Brain pericyte (primary cell): ENCODE results near the gene FAM199X.
"Not testable (repeated sequence)": the region's sequence is repeated elsewhere in the genome, so short reads cannot be mapped to it uniquely, and the experiment has no call there.

Experiments used
- DNase-seq: peaks from one replicate; pipeline ENCODE4 v3.0.0-alpha.2; 2012; ENCODE audit warnings: low read depth, low spot score

The FAM199X gene

DNA sequence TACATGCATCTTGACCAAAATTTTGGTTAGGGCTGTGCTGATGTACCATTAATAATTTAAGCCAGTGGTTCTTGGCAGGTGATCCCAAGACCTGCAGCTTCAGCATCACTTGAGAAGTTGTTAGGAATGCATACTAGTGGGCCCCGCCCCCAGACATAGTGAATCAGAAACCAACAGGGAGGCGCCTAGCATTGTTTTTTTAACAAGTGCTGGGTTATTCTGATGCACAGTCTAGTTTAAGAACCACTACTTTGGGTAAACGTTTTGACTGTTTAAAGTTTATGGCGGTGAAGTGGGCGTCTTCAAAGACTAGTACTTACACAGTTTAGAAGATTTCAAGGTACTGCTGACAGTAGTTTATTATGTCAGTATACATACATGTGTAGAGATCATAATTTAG lies 23.6 kb downstream of the FAM199X start:
- DNase-seq = no peak

GRCh38 chrX:104193485-104193884 lies 27.2 kb downstream of the FAM199X start:
- DNase-seq = no peak

GRCh38 chrX:104195013-104195412 lies 28.8 kb downstream of the FAM199X start:
- no peak for DNase-seq

DNA sequence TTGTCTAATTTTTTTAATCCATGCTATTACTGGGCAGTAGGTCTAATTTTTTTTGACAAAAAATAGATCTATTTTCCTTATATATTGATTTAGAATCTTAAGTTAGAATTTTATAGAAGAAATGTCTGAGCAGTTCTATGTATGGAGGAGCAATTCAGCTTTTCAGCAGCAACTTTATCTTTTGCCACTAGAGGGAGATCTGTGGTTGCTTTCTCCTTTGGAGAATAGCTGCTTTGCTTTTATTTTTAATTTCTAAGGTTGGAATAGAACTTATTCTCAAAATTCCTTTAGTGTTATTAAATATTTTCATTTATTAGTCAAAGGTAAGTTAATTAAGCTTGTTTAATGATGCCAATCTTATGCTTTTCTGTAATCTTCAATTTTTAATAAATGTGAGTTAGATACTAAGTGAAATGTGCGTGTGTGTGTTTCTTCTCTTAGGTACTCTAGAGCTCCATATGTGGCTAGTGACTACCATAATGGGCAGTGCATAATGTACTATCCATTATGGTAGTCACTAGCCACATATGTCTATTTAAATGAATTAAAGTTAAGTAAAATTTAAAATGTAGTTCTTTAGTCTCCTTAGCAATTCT lies 29.3 kb downstream of the FAM199X start:
- DNase-seq = no peak

- no peak for DNase-seq
Observed at GRCh38 chrX:104205548-104205947, 39.3 kb downstream of the FAM199X start.

DNA sequence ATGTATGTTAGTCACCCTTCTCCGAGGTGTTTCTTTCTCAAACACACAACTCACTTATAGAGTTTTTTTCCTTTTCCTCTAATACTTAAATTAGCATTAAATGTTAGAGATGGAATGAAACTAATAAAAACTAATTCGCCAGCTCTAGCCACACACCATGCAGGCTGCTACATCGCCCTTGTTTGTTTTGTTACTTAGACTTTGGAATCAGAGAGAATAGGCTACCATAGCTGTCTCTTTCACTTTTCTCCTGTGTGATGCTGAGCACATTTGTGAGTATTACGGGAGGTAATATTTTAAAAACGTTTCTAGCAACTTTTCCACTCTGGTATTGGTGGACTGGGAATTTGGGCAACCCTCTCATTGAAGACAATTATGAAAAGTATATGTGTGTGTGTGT lies 44.9 kb downstream of the FAM199X start:
- DNase-seq = no peak

GRCh38 chrX:104230060-104230459 lies 63.8 kb downstream of the FAM199X start:
- not testable (repeated sequence) for DNase-seq
